Uterus (tissue), 4 donors: ENCODE results near the gene RNASEL. TPM values are rescaled to one million over a fixed set of nuclear protein-coding genes. Genes with fewer than 3 reads are reported as not detected.

ENCODE experiments used
- DNase-seq, 2 donors: peaks; one replicate each; pipeline ENCODE4 v3.0.0-alpha.2; 2019 to 2020
- H3K27ac ChIP-seq, 2 donors: fragments of 200-600 bp; sonication (generic); 1 replicate in 1 of 2; 2 replicates in 1 of 2; pipeline ENCODE4 v1.5.1; 2016 to 2018
- H3K27me3 ChIP-seq, 2 donors: fragments of 200-600 bp; sonication (generic); one replicate each; pipeline ENCODE4 v1.5.1; 2018 to 2019; ENCODE audit warnings: control low read depth in 1 of 2
- H3K36me3 ChIP-seq, 2 donors: fragments of 200-600 bp; sonication (generic); one replicate each; pipeline ENCODE4 v1.5.1; 2019; ENCODE audit warnings: control low read depth in 1 of 2
- H3K4me1 ChIP-seq, 2 donors: fragments of 200-600 bp; sonication (generic); one replicate each; pipeline ENCODE4 v1.5.1; 2018 to 2019; ENCODE audit warnings: control low read depth in 1 of 2
- H3K4me3 ChIP-seq, 2 donors: fragments of 200-600 bp; sonication (generic); 1 replicate in 1 of 2; 2 replicates in 1 of 2; pipeline ENCODE4 v1.5.1; 2018 to 2019; ENCODE audit warnings: mild to moderate bottlenecking in 1 of 2
- H3K9me3 ChIP-seq, 2 donors: fragments of 200-600 bp; sonication (generic); one replicate each; pipeline ENCODE4 v1.5.1; 2019; ENCODE audit warnings: control low read depth in 1 of 2
- CTCF ChIP-seq, 4 experiments: fragments of 200-600 bp in 2 of 4; fragments of 450-650 bp in 2 of 4; sonication (generic) in 2 of 4; IDR thresholded peaks; one replicate each; pipeline ENCODE4 v1.5.1; 2016 to 2019; ENCODE audit warnings: antibody characterized with exemption in 4 of 4, mild to moderate bottlenecking in 2 of 4, moderate library complexity in 1 of 4
- POLR2A ChIP-seq, 2 donors: fragments of 450-650 bp; IDR thresholded peaks; one replicate each; pipeline ENCODE4 v1.6.1; 2016; ENCODE audit warnings: antibody characterized with exemption in 2 of 2, mild to moderate bottlenecking in 1 of 2, moderate library complexity in 1 of 2
- intact Hi-C: fragments of 100-400 bp; cut with DNase I; formaldehyde crosslinking; loops from one replicate; pipeline ENCODE4 v1.15.1; 2023; ENCODE audit warnings: low total_unique reads
- total RNA-seq, 4 donors: library from RNA; depleted of rRNA in 3 of 4; stranded (reverse); fragments of >200 nt in 3 of 4; gene quantifications; one replicate each; pipeline versions ENCODE4 v1.1.0 to v1.2.4, GENCODE V29; 2014 to 2023
- donor health status: DM: yes; HTN: yes; CAD: no.

Gene RNASEL
- total RNA-seq, 4 donors from 2014 or later = 4.1 to 13.4 (median 6.9) TPM

GRCh38 chr1:182616130-182617013, 27.3 kb upstream of the RNASEL start:
- Histone ChIP-seq H3K4me3 (no peak overlapping the region), H3K9me3 (no peaks in the 10 kb centered on the region), H3K4me1 (no peaks in the 10 kb centered on the region), H3K27ac (peak overlapping the region; percentile 91 to 95), H3K27me3 (no peaks in the 10 kb centered on the region), H3K36me3 (no peaks in the 10 kb centered on the region)
- no peak for TF ChIP-seq POLR2A (IDR thresholded peaks at IDR 0.05)
- no peak for TF ChIP-seq CTCF (IDR thresholded peaks at IDR 0.05)
- intact Hi-C loops = no loop called here
- peak; percentile 67 to 69 for DNase-seq

GRCh38 chr1:182615468-182616129, 26.5 kb upstream of the RNASEL start:
- Histone ChIP-seq H3K4me1 (no peaks in the 10 kb centered on the region), H3K4me3 (peak overlapping the region; percentile 43), H3K27me3 (no peaks in the 10 kb centered on the region), H3K9me3 (no peaks in the 10 kb centered on the region), H3K36me3 (no peaks in the 10 kb centered on the region), H3K27ac (peak overlapping the region; percentile 91 to 95)
- no peak for TF ChIP-seq POLR2A (IDR thresholded peaks at IDR 0.05)
- TF ChIP-seq CTCF (IDR thresholded peaks at IDR 0.05) = no peak
- DNase-seq = peak; percentile 63
- intact Hi-C loops = no loop called here

- DNase-seq = peak; percentile 82 to 85
- peak overlapping the region; percentile 91 to 95 for H3K27ac ChIP-seq
- no peaks in the 10 kb centered on the region for H3K9me3 ChIP-seq
- H3K4me1 ChIP-seq = no peaks in the 10 kb centered on the region
- no peaks in the 10 kb centered on the region for H3K27me3 ChIP-seq
- H3K36me3 ChIP-seq = no peaks in the 10 kb centered on the region
- intact Hi-C loops = no loop called here
- peak overlapping the region; percentile 43 for H3K4me3 ChIP-seq
- peak; percentile 47 to 54 for TF ChIP-seq POLR2A (IDR thresholded peaks at IDR 0.05)
- no peak for TF ChIP-seq CTCF (IDR thresholded peaks at IDR 0.05)
Observed at GRCh38 chr1:182614796-182615454, 25.9 kb upstream of the RNASEL start.

GRCh38 chr1:182611787-182612186, 22.7 kb upstream of the RNASEL start:
- no peaks in the 10 kb centered on the region for H3K36me3 ChIP-seq
- no peak for TF ChIP-seq CTCF (IDR thresholded peaks at IDR 0.05)
- TF ChIP-seq POLR2A (IDR thresholded peaks at IDR 0.05) = no peak
- H3K4me1 ChIP-seq = no peaks in the 10 kb centered on the region
- H3K9me3 ChIP-seq = no peaks in the 10 kb centered on the region
- H3K4me3 ChIP-seq = no peak overlapping the region
- H3K27ac ChIP-seq = no peak overlapping the region
- no peak for DNase-seq
- no peaks in the 10 kb centered on the region for H3K27me3 ChIP-seq
- intact Hi-C loops = no loop called here
